GM23338 (cell line): ENCODE measurements around the gene HMGB4.

Experiments used
- CREB1 ChIP-seq: fragments of 250-450 bp; sonication (Bioruptor Pico); IDR thresholded peaks from 2 replicates; pipeline ENCODE4 v1.5.0; 2020; ENCODE audit warnings: low read depth, mild to moderate bottlenecking, moderate library complexity
- EZH2 ChIP-seq: fragments of 200-600 bp; sonication (generic); IDR thresholded peaks from one replicate; pipeline ENCODE4 v1.8.0; 2017; ENCODE audit warnings: antibody characterized with exemption, mild to moderate bottlenecking, low read depth; ENCODE audit not compliant: unreplicated experiment
- EZH2phosphoT487 ChIP-seq: fragments of 200-600 bp; sonication (generic); IDR thresholded peaks from one replicate; pipeline ENCODE4 v1.8.1; 2018; ENCODE audit warnings: antibody characterized with exemption; ENCODE audit not compliant: unreplicated experiment
- JUNB ChIP-seq: IDR thresholded peaks from one replicate; pipeline ENCODE4 v1.6.1; 2016; ENCODE audit warnings: antibody characterized with exemption; ENCODE audit not compliant: unreplicated experiment
- NANOG ChIP-seq: IDR thresholded peaks from 2 replicates; pipeline ENCODE4 v1.6.1; 2016; ENCODE audit warnings: antibody characterized with exemption, borderline replicate concordance
- POLR2AphosphoS5 ChIP-seq: IDR thresholded peaks from 2 replicates; pipeline ENCODE4 v1.6.1; 2016; ENCODE audit warnings: antibody characterized with exemption, low read depth
- STAT1 ChIP-seq: IDR thresholded peaks from one replicate; pipeline ENCODE4 v1.6.1; 2016; ENCODE audit warnings: antibody characterized with exemption; ENCODE audit not compliant: unreplicated experiment
- ZNF114 ChIP-seq: fragments of 250-450 bp; sonication (Bioruptor Pico); IDR thresholded peaks from 2 replicates; pipeline ENCODE4 v1.5.0; 2020; ENCODE audit warnings: mild to moderate bottlenecking, moderate library complexity
- ZNF331 ChIP-seq: fragments of 250-450 bp; sonication (Bioruptor Pico); IDR thresholded peaks from 2 replicates; pipeline ENCODE4 v1.5.0; 2020; ENCODE audit warnings: low read depth, mild to moderate bottlenecking, moderate library complexity
- TF ChIP-seq, protein P1 (sequence below), 2 experiments: fragments of 200-600 bp in 1 of 2; sonication (generic) in 1 of 2; conservative IDR thresholded peaks; 2 replicates each; pipeline versions ENCODE4 v1.5.1 to v1.6.1; 2016 to 2017; ENCODE audit warnings: antibody characterized with exemption in 2 of 2, low read depth in 2 of 2, mild to moderate bottlenecking in 2 of 2, moderate library complexity in 1 of 2
- TF ChIP-seq, protein P2 (sequence below): IDR thresholded peaks from one replicate; pipeline ENCODE4 v1.6.1; 2018; ENCODE audit warnings: antibody characterized with exemption; ENCODE audit not compliant: unreplicated experiment
- TF ChIP-seq, protein P3 (sequence below): IDR thresholded peaks from 2 replicates; pipeline ENCODE4 v1.6.1; 2016; ENCODE audit warnings: antibody characterized with exemption
- TF ChIP-seq, protein P4 (sequence below): fragments of 250-450 bp; sonication (Bioruptor Pico); IDR thresholded peaks from 2 replicates; pipeline ENCODE4 v1.5.0; 2020; ENCODE audit warnings: mild to moderate bottlenecking, moderate library complexity

DNA sequence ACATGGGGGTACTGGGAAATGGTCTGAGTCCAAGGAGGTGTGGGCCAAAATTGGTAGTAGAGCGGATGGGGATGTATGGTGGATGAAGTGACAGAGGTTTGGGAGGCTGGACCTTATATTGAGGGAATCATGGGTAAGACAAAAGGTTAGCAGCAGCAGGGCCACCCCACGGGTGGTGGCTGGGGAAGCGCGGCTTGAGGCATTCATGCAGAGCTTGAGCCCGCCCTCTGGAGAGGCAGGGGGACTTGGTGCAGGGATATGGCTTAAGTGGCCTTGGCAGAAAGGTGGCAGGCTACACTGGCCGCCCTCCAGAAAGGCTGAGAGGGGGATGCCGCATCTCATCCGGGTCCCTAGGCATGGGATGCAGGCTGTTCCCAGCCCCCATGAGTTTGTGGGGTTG is 31.5 kb downstream of the HMGB4 start:
- no peak for TF ChIP-seq EZH2
- TF ChIP-seq, protein P1, sequence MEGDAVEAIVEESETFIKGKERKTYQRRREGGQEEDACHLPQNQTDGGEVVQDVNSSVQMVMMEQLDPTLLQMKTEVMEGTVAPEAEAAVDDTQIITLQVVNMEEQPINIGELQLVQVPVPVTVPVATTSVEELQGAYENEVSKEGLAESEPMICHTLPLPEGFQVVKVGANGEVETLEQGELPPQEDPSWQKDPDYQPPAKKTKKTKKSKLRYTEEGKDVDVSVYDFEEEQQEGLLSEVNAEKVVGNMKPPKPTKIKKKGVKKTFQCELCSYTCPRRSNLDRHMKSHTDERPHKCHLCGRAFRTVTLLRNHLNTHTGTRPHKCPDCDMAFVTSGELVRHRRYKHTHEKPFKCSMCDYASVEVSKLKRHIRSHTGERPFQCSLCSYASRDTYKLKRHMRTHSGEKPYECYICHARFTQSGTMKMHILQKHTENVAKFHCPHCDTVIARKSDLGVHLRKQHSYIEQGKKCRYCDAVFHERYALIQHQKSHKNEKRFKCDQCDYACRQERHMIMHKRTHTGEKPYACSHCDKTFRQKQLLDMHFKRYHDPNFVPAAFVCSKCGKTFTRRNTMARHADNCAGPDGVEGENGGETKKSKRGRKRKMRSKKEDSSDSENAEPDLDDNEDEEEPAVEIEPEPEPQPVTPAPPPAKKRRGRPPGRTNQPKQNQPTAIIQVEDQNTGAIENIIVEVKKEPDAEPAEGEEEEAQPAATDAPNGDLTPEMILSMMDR (conservative IDR thresholded peaks at IDR 0.05; ENCODE audit: low read depth in 2 of 2) = no peak
- TF ChIP-seq, protein P2, sequence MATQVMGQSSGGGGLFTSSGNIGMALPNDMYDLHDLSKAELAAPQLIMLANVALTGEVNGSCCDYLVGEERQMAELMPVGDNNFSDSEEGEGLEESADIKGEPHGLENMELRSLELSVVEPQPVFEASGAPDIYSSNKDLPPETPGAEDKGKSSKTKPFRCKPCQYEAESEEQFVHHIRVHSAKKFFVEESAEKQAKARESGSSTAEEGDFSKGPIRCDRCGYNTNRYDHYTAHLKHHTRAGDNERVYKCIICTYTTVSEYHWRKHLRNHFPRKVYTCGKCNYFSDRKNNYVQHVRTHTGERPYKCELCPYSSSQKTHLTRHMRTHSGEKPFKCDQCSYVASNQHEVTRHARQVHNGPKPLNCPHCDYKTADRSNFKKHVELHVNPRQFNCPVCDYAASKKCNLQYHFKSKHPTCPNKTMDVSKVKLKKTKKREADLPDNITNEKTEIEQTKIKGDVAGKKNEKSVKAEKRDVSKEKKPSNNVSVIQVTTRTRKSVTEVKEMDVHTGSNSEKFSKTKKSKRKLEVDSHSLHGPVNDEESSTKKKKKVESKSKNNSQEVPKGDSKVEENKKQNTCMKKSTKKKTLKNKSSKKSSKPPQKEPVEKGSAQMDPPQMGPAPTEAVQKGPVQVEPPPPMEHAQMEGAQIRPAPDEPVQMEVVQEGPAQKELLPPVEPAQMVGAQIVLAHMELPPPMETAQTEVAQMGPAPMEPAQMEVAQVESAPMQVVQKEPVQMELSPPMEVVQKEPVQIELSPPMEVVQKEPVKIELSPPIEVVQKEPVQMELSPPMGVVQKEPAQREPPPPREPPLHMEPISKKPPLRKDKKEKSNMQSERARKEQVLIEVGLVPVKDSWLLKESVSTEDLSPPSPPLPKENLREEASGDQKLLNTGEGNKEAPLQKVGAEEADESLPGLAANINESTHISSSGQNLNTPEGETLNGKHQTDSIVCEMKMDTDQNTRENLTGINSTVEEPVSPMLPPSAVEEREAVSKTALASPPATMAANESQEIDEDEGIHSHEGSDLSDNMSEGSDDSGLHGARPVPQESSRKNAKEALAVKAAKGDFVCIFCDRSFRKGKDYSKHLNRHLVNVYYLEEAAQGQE = no peak
- TF ChIP-seq POLR2AphosphoS5 = no peak
- TF ChIP-seq EZH2phosphoT487 = no peak
- TF ChIP-seq ZNF114 (CRISPR knock-in tag) = no peak
- TF ChIP-seq, protein P3, sequence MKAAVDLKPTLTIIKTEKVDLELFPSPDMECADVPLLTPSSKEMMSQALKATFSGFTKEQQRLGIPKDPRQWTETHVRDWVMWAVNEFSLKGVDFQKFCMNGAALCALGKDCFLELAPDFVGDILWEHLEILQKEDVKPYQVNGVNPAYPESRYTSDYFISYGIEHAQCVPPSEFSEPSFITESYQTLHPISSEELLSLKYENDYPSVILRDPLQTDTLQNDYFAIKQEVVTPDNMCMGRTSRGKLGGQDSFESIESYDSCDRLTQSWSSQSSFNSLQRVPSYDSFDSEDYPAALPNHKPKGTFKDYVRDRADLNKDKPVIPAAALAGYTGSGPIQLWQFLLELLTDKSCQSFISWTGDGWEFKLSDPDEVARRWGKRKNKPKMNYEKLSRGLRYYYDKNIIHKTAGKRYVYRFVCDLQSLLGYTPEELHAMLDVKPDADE = no peak
- no peak for TF ChIP-seq CREB1 (CRISPR knock-in tag)
- no peak for TF ChIP-seq STAT1
- no peak for TF ChIP-seq JUNB
- TF ChIP-seq NANOG = no peak
- TF ChIP-seq ZNF331 (CRISPR knock-in tag) = no peak
- TF ChIP-seq, protein P4, sequence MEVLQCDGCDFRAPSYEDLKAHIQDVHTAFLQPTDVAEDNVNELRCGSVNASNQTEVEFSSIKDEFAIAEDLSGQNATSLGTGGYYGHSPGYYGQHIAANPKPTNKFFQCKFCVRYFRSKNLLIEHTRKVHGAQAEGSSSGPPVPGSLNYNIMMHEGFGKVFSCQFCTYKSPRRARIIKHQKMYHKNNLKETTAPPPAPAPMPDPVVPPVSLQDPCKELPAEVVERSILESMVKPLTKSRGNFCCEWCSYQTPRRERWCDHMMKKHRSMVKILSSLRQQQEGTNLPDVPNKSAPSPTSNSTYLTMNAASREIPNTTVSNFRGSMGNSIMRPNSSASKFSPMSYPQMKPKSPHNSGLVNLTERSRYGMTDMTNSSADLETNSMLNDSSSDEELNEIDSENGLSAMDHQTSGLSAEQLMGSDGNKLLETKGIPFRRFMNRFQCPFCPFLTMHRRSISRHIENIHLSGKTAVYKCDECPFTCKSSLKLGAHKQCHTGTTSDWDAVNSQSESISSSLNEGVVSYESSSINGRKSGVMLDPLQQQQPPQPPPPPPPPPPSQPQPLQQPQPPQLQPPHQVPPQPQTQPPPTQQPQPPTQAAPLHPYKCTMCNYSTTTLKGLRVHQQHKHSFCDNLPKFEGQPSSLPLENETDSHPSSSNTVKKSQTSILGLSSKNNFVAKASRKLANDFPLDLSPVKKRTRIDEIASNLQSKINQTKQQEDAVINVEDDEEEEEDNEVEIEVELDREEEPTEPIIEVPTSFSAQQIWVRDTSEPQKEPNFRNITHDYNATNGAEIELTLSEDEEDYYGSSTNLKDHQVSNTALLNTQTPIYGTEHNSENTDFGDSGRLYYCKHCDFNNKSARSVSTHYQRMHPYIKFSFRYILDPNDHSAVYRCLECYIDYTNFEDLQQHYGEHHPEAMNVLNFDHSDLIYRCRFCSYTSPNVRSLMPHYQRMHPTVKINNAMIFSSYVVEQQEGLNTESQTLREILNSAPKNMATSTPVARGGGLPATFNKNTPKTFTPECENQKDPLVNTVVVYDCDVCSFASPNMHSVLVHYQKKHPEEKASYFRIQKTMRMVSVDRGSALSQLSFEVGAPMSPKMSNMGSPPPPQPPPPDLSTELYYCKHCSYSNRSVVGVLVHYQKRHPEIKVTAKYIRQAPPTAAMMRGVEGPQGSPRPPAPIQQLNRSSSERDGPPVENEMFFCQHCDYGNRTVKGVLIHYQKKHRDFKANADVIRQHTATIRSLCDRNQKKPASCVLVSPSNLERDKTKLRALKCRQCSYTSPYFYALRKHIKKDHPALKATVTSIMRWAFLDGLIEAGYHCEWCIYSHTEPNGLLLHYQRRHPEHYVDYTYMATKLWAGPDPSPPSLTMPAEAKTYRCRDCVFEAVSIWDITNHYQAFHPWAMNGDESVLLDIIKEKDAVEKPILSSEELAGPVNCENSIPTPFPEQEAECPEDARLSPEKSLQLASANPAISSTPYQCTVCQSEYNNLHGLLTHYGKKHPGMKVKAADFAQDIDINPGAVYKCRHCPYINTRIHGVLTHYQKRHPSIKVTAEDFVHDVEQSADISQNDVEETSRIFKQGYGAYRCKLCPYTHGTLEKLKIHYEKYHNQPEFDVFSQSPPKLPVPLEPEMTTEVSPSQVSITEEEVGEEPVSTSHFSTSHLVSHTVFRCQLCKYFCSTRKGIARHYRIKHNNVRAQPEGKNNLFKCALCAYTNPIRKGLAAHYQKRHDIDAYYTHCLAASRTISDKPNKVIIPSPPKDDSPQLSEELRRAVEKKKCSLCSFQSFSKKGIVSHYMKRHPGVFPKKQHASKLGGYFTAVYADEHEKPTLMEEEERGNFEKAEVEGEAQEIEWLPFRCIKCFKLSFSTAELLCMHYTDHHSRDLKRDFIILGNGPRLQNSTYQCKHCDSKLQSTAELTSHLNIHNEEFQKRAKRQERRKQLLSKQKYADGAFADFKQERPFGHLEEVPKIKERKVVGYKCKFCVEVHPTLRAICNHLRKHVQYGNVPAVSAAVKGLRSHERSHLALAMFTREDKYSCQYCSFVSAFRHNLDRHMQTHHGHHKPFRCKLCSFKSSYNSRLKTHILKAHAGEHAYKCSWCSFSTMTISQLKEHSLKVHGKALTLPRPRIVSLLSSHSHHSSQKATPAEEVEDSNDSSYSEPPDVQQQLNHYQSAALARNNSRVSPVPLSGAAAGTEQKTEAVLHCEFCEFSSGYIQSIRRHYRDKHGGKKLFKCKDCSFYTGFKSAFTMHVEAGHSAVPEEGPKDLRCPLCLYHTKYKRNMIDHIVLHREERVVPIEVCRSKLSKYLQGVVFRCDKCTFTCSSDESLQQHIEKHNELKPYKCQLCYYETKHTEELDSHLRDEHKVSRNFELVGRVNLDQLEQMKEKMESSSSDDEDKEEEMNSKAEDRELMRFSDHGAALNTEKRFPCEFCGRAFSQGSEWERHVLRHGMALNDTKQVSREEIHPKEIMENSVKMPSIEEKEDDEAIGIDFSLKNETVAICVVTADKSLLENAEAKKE = no peak
